Heart left ventricle (tissue), 13 donors: ENCODE measurements around the gene SIAH2.

ENCODE experiments used
- CTCF ChIP-seq, 12 donors: fragments of 200-600 bp; sonication (generic) in 4 of 12; IDR thresholded peaks; one replicate each; pipeline versions ENCODE4 v1.5.0 to v1.8.0; 2018 to 2022; ENCODE audit warnings: antibody characterized with exemption in 12 of 12, mild to moderate bottlenecking in 5 of 12
- POLR2A ChIP-seq, 2 donors: fragments of 450-650 bp; IDR thresholded peaks; one replicate each; pipeline ENCODE4 v1.6.1; 2017; ENCODE audit warnings: antibody characterized with exemption in 2 of 2, mild to moderate bottlenecking in 2 of 2, moderate library complexity in 2 of 2
- donor health status: ischemic (EF 13 %, LVEDD 7.1; RV severe dilation, severe dysfunction).
- donor health status: DM: no; HTN: yes; CAD: no.
- donor health status: DM: no; HTN: no; CAD: no.
- donor health status: ischemic (EF 25% LVEDD 6.9; RV normal size, moderate dysfunction).
- donor health status: ischemic (EF 25% LVEDD 5.7; RV mildly dilated, moderate dysfunction).
- donor health status: ischemic (EF 35%, LVEDD 5.7; RV mildly dilated, moderate dysfunction).
- donor health status: nonischemic (EF 11% LVEDD 7.7; RV severe dilation, severe dysfunction).
- donor health status: DM: yes; HTN: yes; CAD: no.
- donor health status: PGD.
- donor health status: ischemic (EF 29% LVEDD 5.4; RV normal size, mild dysfunction).
- donor health status: nonischemic (EF 23%, LVEDD 6.1; RV moderate dilation, normal function).

DNA sequence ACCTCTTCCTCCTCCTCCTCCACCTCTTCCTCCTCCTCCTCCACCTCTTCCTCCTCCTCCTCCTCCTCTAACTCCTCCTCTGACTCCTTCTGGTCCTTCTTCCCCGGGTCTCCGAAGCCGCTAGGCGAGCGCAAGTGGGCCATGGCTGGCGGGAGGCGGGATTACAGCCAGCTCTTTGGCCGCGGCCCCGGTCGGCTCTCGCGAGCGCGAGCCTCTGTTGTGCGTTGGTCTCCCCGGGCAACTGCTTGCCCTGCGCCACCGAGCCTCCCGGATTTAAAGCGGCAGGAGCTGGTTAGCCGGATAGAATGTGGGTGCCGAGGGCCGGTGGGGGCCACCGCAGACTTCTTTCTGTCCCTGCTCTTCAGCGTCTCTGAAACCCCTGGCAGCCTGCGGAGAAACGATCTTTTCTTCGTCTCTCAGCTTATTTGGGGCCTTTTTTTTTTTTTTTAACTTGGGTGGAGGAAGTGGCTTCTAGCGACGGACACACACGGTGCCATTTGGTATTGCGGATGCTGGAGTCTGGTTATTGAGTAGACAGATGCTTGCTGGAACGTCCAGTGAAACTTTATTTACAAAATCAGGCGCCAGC is 59.1 kb downstream of the SIAH2 start, which contains the start of gene ERICH6:
- TF ChIP-seq POLR2A (IDR thresholded peaks at IDR 0.05) = peak in 1 of 2 donors; percentile 47
- TF ChIP-seq CTCF (IDR thresholded peaks at IDR 0.05) = peak in 6 of 12 donors; percentile 5 to 16 (median 9)
